ENCODE data around the gene FAM184A. TPM values are rescaled to one million over a fixed set of nuclear protein-coding genes. Genes with fewer than 3 reads are reported as not detected.
A peak's percentile ranks its signal among the peaks of the same experiment; 100 is the strongest.

FAM184A gene
- total and polyA plus RNA-seq, 10 of the 15 experiments (the other 5 are each of a cell fraction or from before 2014, with no cell fraction given), result 0.15 to 0.23 TPM; not detected in 8

DNA sequence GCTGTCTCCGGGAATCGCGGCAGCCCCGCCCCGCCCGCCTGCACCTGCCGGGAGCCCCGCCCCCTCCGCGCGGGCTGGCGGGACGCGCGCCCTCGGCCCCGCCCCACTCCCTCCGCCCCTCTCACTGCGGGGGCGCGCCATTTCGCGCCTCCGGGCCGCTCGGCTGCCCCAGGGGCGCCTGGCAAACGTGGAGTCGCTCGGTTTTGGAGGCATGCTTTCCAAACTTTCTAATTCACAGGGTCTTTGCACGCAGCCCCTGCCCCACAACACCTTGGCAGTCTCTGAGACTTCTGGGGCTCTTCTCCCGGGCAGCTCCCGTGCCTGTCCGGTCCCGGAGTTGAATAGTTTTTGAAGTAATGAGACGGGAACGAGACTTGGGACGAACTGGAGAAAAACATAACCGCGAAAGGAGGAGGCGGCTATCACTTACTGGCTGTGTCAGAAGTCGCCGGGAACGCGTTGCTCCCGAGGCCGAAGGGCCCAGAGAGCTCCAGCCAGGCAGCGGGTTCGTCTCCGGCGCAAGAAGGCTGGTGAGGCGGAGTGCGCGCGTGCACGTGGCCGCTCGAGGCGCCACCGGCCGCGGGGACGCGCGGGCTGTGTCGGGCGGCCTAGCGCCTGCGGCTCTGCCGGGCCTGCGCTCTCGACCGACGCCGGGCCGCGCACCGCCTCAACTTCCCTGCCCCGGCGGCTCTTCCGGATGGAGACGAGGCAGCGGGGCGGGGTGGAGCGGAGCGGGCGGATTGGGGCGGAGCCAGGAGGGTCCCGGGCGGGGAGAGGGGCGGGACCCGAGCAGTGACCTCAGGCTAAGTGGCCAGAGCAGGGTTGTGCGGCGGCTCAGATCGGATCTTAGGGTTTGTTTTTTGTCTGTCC lies 143.8 kb downstream of the FAM184A start, which contains the start of gene MCM9 (continued):
- no peak for TF ChIP-seq E4F1 (IDR thresholded peaks at IDR 0.05; ENCODE audit: borderline replicate concordance, partially characterized antibody)
- peak; percentile 60 for TF ChIP-seq RELA (IDR thresholded peaks at IDR 0.05; ENCODE audit: borderline replicate concordance, partially characterized antibody)
- TF ChIP-seq HDGF (IDR thresholded peaks at IDR 0.05), result peak; percentile 77
- TF ChIP-seq ZNF24 (IDR thresholded peaks at IDR 0.05), result no peak
- no peak for TF ChIP-seq NFIC (IDR thresholded peaks at IDR 0.05; ENCODE audit: low read depth, low read length)
- TF ChIP-seq MEF2A (IDR thresholded peaks at IDR 0.05; ENCODE audit: insufficient read depth, low read depth, low read length), result no peak
- no peak for TF ChIP-seq JUNB (IDR thresholded peaks at IDR 0.05)
- no peak; the same call in none of the 2 replicates for TF ChIP-seq NBN (IDR thresholded peaks at IDR 0.05)
- TF ChIP-seq IRF4 (IDR thresholded peaks at IDR 0.05; ENCODE audit: low read depth, low read length), result no peak
- TF ChIP-seq, protein P1, sequence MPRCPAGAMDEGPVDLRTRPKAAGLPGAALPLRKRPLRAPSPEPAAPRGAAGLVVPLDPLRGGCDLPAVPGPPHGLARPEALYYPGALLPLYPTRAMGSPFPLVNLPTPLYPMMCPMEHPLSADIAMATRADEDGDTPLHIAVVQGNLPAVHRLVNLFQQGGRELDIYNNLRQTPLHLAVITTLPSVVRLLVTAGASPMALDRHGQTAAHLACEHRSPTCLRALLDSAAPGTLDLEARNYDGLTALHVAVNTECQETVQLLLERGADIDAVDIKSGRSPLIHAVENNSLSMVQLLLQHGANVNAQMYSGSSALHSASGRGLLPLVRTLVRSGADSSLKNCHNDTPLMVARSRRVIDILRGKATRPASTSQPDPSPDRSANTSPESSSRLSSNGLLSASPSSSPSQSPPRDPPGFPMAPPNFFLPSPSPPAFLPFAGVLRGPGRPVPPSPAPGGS (IDR thresholded peaks at IDR 0.05; ENCODE audit: borderline replicate concordance, insufficient read depth, low read depth, low read length, poor library complexity, severe bottlenecking), result no peak
- TF ChIP-seq SP1 (IDR thresholded peaks at IDR 0.05; ENCODE audit: low read depth, low read length), result no peak
- TF ChIP-seq POLR2AphosphoS5 (IDR thresholded peaks at IDR 0.05; ENCODE audit: low read length), result no peak
- TF ChIP-seq PAX8 (IDR thresholded peaks at IDR 0.05), result no peak
- no peak for TF ChIP-seq SREBF1 (IDR thresholded peaks at IDR 0.05; ENCODE audit: low read length)
- no peak for TF ChIP-seq NFYA (IDR thresholded peaks at IDR 0.05; ENCODE audit: borderline replicate concordance, low read depth, low read length)
- TF ChIP-seq BACH1 (IDR thresholded peaks at IDR 0.05; ENCODE audit: borderline replicate concordance), result peak; percentile 85; the same call in 1 of the 2 replicates
- no peak for TF ChIP-seq SUPT20H (IDR thresholded peaks at IDR 0.05; ENCODE audit: borderline replicate concordance, control insufficient read depth, low read depth, low read length)
- TF ChIP-seq CREB1 (IDR thresholded peaks at IDR 0.05; ENCODE audit: low read depth), result no peak; the same call in 1 of the 2 replicates
- TF ChIP-seq, protein P2, sequence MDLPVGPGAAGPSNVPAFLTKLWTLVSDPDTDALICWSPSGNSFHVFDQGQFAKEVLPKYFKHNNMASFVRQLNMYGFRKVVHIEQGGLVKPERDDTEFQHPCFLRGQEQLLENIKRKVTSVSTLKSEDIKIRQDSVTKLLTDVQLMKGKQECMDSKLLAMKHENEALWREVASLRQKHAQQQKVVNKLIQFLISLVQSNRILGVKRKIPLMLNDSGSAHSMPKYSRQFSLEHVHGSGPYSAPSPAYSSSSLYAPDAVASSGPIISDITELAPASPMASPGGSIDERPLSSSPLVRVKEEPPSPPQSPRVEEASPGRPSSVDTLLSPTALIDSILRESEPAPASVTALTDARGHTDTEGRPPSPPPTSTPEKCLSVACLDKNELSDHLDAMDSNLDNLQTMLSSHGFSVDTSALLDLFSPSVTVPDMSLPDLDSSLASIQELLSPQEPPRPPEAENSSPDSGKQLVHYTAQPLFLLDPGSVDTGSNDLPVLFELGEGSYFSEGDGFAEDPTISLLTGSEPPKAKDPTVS (IDR thresholded peaks at IDR 0.05; ENCODE audit: low read depth, low read length), result no peak
- TF ChIP-seq TCF7 (IDR thresholded peaks at IDR 0.05; ENCODE audit: borderline replicate concordance), result no peak
- TF ChIP-seq SUZ12 (IDR thresholded peaks at IDR 0.05; ENCODE audit: unreplicated experiment), result no peak
- no peak for TF ChIP-seq ESRRA (IDR thresholded peaks at IDR 0.05; ENCODE audit: low read length)
- no peak; the same call in 1 of the 2 replicates for TF ChIP-seq RUNX3 (IDR thresholded peaks at IDR 0.05; ENCODE audit: low read length)
- peak; percentile 81 for TF ChIP-seq LARP7 (IDR thresholded peaks at IDR 0.05)
- no peak for TF ChIP-seq ZZZ3 (IDR thresholded peaks at IDR 0.05; ENCODE audit: control insufficient read depth, insufficient read length, low read depth)
- TF ChIP-seq RBBP5 (conservative IDR thresholded peaks at IDR 0.05), result no peak
- peak; percentile 77; the same call in 1 of the 2 replicates for TF ChIP-seq YY1 (IDR thresholded peaks at IDR 0.05; ENCODE audit: low read depth, low read length)
- TF ChIP-seq BHLHE40 (IDR thresholded peaks at IDR 0.05; ENCODE audit: borderline replicate concordance in 1 of 2, low read depth in 2 of 2, low read length in 1 of 2), result peak; percentile 13 to 84; a peak in 2 of 4 replicates

Data from GM12878 (cell line).